Chondrocyte (in vitro differentiated cells): ENCODE results near the gene CACNG3. TPM values are rescaled to one million over a fixed set of nuclear protein-coding genes. Genes with fewer than 3 reads are reported as not detected.

Experiments
- DNase-seq: peaks from one replicate; pipeline ENCODE4 v3.0.0; 2021; ENCODE audit warnings: mixed read lengths, low spot score
- H3K27ac Mint-ChIP-seq: one replicate; pipeline ENCODE4 v1.8.0; 2021; ENCODE audit warnings: mild to moderate bottlenecking, moderate library complexity, mixed read lengths; ENCODE audit not compliant: unreplicated experiment
- H3K27me3 Mint-ChIP-seq: 2 replicates; pipeline ENCODE4 v1.8.0; 2021; ENCODE audit warnings: low read depth, mixed read lengths
- H3K36me3 Mint-ChIP-seq: 2 replicates; pipeline ENCODE4 v1.8.0; 2021; ENCODE audit warnings: low read depth, mixed read lengths
- H3K4me1 Mint-ChIP-seq: 2 replicates; pipeline ENCODE4 v1.8.0; 2021; ENCODE audit warnings: low read depth, mild to moderate bottlenecking, mixed read lengths
- H3K4me3 Mint-ChIP-seq: one replicate; pipeline ENCODE4 v1.8.0; 2021; ENCODE audit warnings: mild to moderate bottlenecking, moderate library complexity, mixed read lengths; ENCODE audit not compliant: unreplicated experiment
- H3K9me3 Mint-ChIP-seq: 2 replicates; pipeline ENCODE4 v1.8.0; 2021; ENCODE audit warnings: low read depth, mixed read lengths
- total RNA-seq: library from RNA; stranded (reverse); gene quantifications from 3 replicates; pipeline ENCODE4 v1.2.1, GENCODE V29; 2021
- TF ChIP-seq, protein P1 (sequence below): fragments of 200-600 bp; sonication (generic); IDR thresholded peaks from 2 replicates; pipeline ENCODE4 v1.5.0; 2021; ENCODE audit warnings: antibody characterized with exemption, mild to moderate bottlenecking, moderate library complexity

Gene CACNG3
- total RNA-seq, 1 donor from 2014 or later: not detected

DNA sequence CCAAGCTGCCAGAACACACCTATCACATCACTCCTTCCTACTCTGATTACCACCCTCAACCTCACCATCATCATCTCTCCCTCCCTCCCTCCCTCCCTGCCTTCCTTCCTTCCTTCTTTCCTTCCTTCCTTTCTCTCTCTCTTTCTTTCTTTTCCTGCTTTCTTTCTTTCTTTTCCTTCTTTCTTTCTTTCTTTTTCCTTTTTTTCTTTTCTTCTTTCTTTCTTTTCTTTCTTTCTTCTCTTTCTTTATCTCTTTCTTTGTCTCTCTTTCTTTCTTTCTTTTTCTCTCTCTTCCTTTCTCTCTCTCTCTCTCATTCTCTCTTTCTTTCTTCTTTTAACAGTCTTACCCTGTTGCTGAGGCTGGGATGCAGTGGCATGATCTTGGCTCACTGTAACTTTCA lies 59.2 kb downstream of the CACNG3 start:
- Mint-ChIP-seq H3K27me3 (no peaks in the 10 kb centered on the region), H3K36me3 (no peaks in the 10 kb centered on the region), H3K27ac (no peak overlapping the region), H3K4me3 (no peak overlapping the region), H3K9me3 (no peaks in the 10 kb centered on the region), H3K4me1 (no peaks in the 10 kb centered on the region)
- TF ChIP-seq, protein P1, sequence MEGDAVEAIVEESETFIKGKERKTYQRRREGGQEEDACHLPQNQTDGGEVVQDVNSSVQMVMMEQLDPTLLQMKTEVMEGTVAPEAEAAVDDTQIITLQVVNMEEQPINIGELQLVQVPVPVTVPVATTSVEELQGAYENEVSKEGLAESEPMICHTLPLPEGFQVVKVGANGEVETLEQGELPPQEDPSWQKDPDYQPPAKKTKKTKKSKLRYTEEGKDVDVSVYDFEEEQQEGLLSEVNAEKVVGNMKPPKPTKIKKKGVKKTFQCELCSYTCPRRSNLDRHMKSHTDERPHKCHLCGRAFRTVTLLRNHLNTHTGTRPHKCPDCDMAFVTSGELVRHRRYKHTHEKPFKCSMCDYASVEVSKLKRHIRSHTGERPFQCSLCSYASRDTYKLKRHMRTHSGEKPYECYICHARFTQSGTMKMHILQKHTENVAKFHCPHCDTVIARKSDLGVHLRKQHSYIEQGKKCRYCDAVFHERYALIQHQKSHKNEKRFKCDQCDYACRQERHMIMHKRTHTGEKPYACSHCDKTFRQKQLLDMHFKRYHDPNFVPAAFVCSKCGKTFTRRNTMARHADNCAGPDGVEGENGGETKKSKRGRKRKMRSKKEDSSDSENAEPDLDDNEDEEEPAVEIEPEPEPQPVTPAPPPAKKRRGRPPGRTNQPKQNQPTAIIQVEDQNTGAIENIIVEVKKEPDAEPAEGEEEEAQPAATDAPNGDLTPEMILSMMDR: no peak
- no peak for DNase-seq

DNA sequence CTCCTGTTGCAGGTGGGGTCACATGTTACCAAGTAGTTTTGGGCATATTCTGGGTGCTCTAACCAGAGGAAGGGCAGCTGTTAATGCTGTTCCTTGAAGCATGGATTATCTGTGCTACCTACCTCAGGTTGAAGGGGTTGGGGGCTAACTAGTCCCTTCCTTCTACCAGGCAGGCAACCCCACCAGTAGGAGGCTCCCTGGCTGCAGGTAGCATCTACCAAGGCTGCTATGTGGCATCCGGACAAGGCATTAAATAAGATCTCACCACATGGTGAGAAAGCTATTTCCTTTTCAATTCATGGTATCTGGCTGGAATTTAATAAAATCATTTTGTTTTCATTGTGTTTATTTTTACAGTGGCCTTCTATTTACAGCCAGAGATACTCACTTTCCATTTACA lies 62.5 kb downstream of the CACNG3 start:
- H3K4me3 Mint-ChIP-seq: no peak overlapping the region
- no peak overlapping the region for H3K27ac Mint-ChIP-seq
- no peaks in the 10 kb centered on the region for H3K27me3 Mint-ChIP-seq

GRCh38 chr16:24319126-24319814 lies 63.1 kb downstream of the CACNG3 start:
- Mint-ChIP-seq H3K4me3 (no peak overlapping the region), H3K36me3 (no peaks in the 10 kb centered on the region), H3K4me1 (no peaks in the 10 kb centered on the region), H3K27ac (no peak overlapping the region), H3K27me3 (peaks cover 1% of the 10 kb centered on the region), H3K9me3 (no peaks in the 10 kb centered on the region)
- TF ChIP-seq, protein P1: no peak
- no peak for DNase-seq

More for the DNA sequence above, 62.5 kb downstream of the CACNG3 start:
- DNase-seq: no peak
- Mint-ChIP-seq H3K36me3 (no peaks in the 10 kb centered on the region), H3K9me3 (no peaks in the 10 kb centered on the region), H3K4me1 (no peaks in the 10 kb centered on the region)
- TF ChIP-seq, protein P1: no peak

- DNase-seq: no peak
- no peak overlapping the region for H3K4me3 Mint-ChIP-seq
- H3K27ac Mint-ChIP-seq: no peak overlapping the region
- no peaks in the 10 kb centered on the region for H3K4me1 Mint-ChIP-seq
- TF ChIP-seq, protein P1: no peak
- no peaks in the 10 kb centered on the region for H3K9me3 Mint-ChIP-seq
- no peaks in the 10 kb centered on the region for H3K36me3 Mint-ChIP-seq
- H3K27me3 Mint-ChIP-seq: peaks cover 8% of the 10 kb centered on the region
Observed at GRCh38 chr16:24322106-24322505, 66.0 kb downstream of the CACNG3 start.

- Mint-ChIP-seq H3K27me3 (peaks cover 8% of the 10 kb centered on the region), H3K9me3 (no peaks in the 10 kb centered on the region), H3K4me3 (no peak overlapping the region), H3K36me3 (no peaks in the 10 kb centered on the region), H3K4me1 (no peaks in the 10 kb centered on the region), H3K27ac (no peak overlapping the region)
- TF ChIP-seq, protein P1: no peak
- DNase-seq: no peak
Observed at GRCh38 chr16:24324421-24324820, 68.3 kb downstream of the CACNG3 start.
